ENCODE measurements around the gene BLTP3B.

BLTP3B gene

DNA sequence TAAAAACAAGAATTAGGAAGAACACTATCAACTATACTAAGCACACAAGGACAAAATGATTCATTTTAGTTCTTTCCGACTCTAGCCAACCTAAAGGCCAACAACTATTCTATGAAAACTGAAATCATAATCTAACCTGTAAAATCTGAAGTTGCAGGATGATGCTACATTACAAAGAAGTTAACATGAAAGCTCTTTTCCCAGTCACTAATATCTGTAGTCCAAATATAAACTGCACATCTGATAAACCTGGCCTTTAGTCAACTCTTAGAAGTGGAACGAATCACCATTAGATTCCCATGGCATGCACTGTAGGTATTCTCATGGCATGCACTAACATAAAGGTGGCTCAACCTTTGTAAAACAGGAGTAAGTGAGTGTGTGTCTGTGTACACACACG is 41.7 kb downstream of the BLTP3B start:
- ATAC-seq (ENCODE audit: insufficient read depth, low read depth): no peak
- no peaks in the 10 kb centered on the region for H3K9me3 ChIP-seq (ENCODE audit: insufficient read depth, low read length, severe bottlenecking)

More for the DNA sequence above, 41.7 kb downstream of the BLTP3B start:
- no peaks in the 10 kb centered on the region for H3K27me3 ChIP-seq (ENCODE audit: insufficient read depth, low read length, poor library complexity)
- no peak overlapping the region for H3K27ac ChIP-seq (ENCODE audit: low read length)
- H3K4me3 ChIP-seq (ENCODE audit: low read depth in 1 of 2, low read length in 2 of 2): no peak overlapping the region
- no peaks in the 10 kb centered on the region for H3K79me2 ChIP-seq (ENCODE audit: insufficient read depth, low read length)
- no peak for TF ChIP-seq EZH2 (IDR thresholded peaks at IDR 0.05; ENCODE audit: borderline replicate concordance, low read depth, low read length, severe bottlenecking)
- TF ChIP-seq, protein P1, sequence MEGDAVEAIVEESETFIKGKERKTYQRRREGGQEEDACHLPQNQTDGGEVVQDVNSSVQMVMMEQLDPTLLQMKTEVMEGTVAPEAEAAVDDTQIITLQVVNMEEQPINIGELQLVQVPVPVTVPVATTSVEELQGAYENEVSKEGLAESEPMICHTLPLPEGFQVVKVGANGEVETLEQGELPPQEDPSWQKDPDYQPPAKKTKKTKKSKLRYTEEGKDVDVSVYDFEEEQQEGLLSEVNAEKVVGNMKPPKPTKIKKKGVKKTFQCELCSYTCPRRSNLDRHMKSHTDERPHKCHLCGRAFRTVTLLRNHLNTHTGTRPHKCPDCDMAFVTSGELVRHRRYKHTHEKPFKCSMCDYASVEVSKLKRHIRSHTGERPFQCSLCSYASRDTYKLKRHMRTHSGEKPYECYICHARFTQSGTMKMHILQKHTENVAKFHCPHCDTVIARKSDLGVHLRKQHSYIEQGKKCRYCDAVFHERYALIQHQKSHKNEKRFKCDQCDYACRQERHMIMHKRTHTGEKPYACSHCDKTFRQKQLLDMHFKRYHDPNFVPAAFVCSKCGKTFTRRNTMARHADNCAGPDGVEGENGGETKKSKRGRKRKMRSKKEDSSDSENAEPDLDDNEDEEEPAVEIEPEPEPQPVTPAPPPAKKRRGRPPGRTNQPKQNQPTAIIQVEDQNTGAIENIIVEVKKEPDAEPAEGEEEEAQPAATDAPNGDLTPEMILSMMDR (IDR thresholded peaks at IDR 0.05; ENCODE audit: borderline replicate concordance, extremely low read depth, low read length, poor library complexity, severe bottlenecking): no peak
- no peak for DNase-seq
- no peaks in the 10 kb centered on the region for H4K20me1 ChIP-seq (ENCODE audit: insufficient read depth, low read length)
- no peak overlapping the region for H3K9ac ChIP-seq (ENCODE audit: low read depth, low read length)
- H3K4me2 ChIP-seq (ENCODE audit: insufficient read depth, low read length): no peak overlapping the region
- peaks cover 3% of the 10 kb centered on the region; the same call in 1 of the 2 replicates for H3K36me3 ChIP-seq (ENCODE audit: insufficient read depth, low read length)
- H3K4me1 ChIP-seq (ENCODE audit: insufficient read depth, low read length): no peaks in the 10 kb centered on the region
- H2AFZ ChIP-seq (ENCODE audit: low read depth, low read length): no peak overlapping the region
